ENCODE results near the gene SPATA20. TPM values are rescaled to one million over a fixed set of nuclear protein-coding genes. Genes with fewer than 3 reads are reported as not detected.

Gene SPATA20
- polyA plus RNA-seq, 1 donor = 61.8 TPM

- peaks cover 31% of the 10 kb centered on the region for H3K4me1 ChIP-seq (ENCODE audit: control insufficient read depth, insufficient read depth, low read length)
- H3K4me3 ChIP-seq (ENCODE audit: low read length) = peak overlapping the region; percentile 41
- 79% methylated on average over 5 of the region's 32 CpGs for WGBS (ENCODE audit: insufficient coverage, low lambda C conversion rate)
- no peaks in the 10 kb centered on the region for H3K9me3 ChIP-seq (ENCODE audit: control insufficient read depth, low read depth, low read length)
- H3K27me3 ChIP-seq (ENCODE audit: control insufficient read depth, insufficient read depth, low read length) = no peaks in the 10 kb centered on the region
- H3K27ac ChIP-seq (ENCODE audit: low read length) = peak overlapping the region; percentile 56
- no peak for DNase-seq
- H3K36me3 ChIP-seq (ENCODE audit: control insufficient read depth, insufficient read depth, low read length) = no peaks in the 10 kb centered on the region
Measured at GRCh38 chr17:50508573-50509460, 38.2 kb upstream of the SPATA20 start.

- H3K36me3 ChIP-seq (ENCODE audit: control insufficient read depth, insufficient read depth, low read length) = no peaks in the 10 kb centered on the region
- H3K4me1 ChIP-seq (ENCODE audit: control insufficient read depth, insufficient read depth, low read length) = peaks cover 18% of the 10 kb centered on the region
- no peaks in the 10 kb centered on the region for H3K27me3 ChIP-seq (ENCODE audit: control insufficient read depth, insufficient read depth, low read length)
- no peaks in the 10 kb centered on the region for H3K9me3 ChIP-seq (ENCODE audit: control insufficient read depth, low read depth, low read length)
- H3K4me3 ChIP-seq (ENCODE audit: low read length) = no peak overlapping the region
- peak in 1 of 2 donors; percentile 67 for DNase-seq
- H3K27ac ChIP-seq (ENCODE audit: low read length) = no peak overlapping the region
- WGBS (ENCODE audit: insufficient coverage, low lambda C conversion rate) = no CpG with 5 or more reads among the region's 3 CpGs
Measured at GRCh38 chr17:50511058-50511457, 35.9 kb upstream of the SPATA20 start.

- H3K9me3 ChIP-seq (ENCODE audit: control insufficient read depth, low read depth, low read length) = no peaks in the 10 kb centered on the region
- no peak for DNase-seq
- peaks cover 8% of the 10 kb centered on the region for H3K4me1 ChIP-seq (ENCODE audit: control insufficient read depth, insufficient read depth, low read length)
- 17% methylated on average over 2 of the region's 4 CpGs for WGBS (ENCODE audit: insufficient coverage, low lambda C conversion rate)
- no peaks in the 10 kb centered on the region for H3K36me3 ChIP-seq (ENCODE audit: control insufficient read depth, insufficient read depth, low read length)
- no peak overlapping the region for H3K27ac ChIP-seq (ENCODE audit: low read length)
- no peaks in the 10 kb centered on the region for H3K27me3 ChIP-seq (ENCODE audit: control insufficient read depth, insufficient read depth, low read length)
- H3K4me3 ChIP-seq (ENCODE audit: low read length) = no peak overlapping the region
Measured at GRCh38 chr17:50513495-50513894, 33.5 kb upstream of the SPATA20 start.

GRCh38 chr17:50514388-50514787 lies 32.6 kb upstream of the SPATA20 start:
- H3K27ac ChIP-seq (ENCODE audit: low read length) = no peak overlapping the region

GRCh38 chr17:50514936-50515702 lies 31.9 kb upstream of the SPATA20 start:
- Histone ChIP-seq H3K36me3 (ENCODE audit: control insufficient read depth, insufficient read depth, low read length) (no peaks in the 10 kb centered on the region), H3K4me3 (ENCODE audit: low read length) (no peak overlapping the region), H3K9me3 (ENCODE audit: control insufficient read depth, low read depth, low read length) (no peaks in the 10 kb centered on the region), H3K4me1 (ENCODE audit: control insufficient read depth, insufficient read depth, low read length) (peaks cover 5% of the 10 kb centered on the region), H3K27ac (ENCODE audit: low read length) (no peak overlapping the region), H3K27me3 (ENCODE audit: control insufficient read depth, insufficient read depth, low read length) (no peaks in the 10 kb centered on the region)
- DNase-seq = no peak
- WGBS (ENCODE audit: insufficient coverage, low lambda C conversion rate) = no CpG with 5 or more reads among the region's 6 CpGs

More at GRCh38 chr17:50514388-50514787, 32.6 kb upstream of the SPATA20 start:
- no peaks in the 10 kb centered on the region for H3K9me3 ChIP-seq (ENCODE audit: control insufficient read depth, low read depth, low read length)
- no peak overlapping the region for H3K4me3 ChIP-seq (ENCODE audit: low read length)
- peaks cover 5% of the 10 kb centered on the region for H3K4me1 ChIP-seq (ENCODE audit: control insufficient read depth, insufficient read depth, low read length)
- H3K27me3 ChIP-seq (ENCODE audit: control insufficient read depth, insufficient read depth, low read length) = no peaks in the 10 kb centered on the region
- DNase-seq = no peak
- no CpG with 5 or more reads among the region's 3 CpGs for WGBS (ENCODE audit: insufficient coverage, low lambda C conversion rate)
- H3K36me3 ChIP-seq (ENCODE audit: control insufficient read depth, insufficient read depth, low read length) = no peaks in the 10 kb centered on the region

- Histone ChIP-seq H3K4me3 (ENCODE audit: low read length) (no peak overlapping the region), H3K27me3 (ENCODE audit: control insufficient read depth, insufficient read depth, low read length) (no peaks in the 10 kb centered on the region), H3K27ac (ENCODE audit: low read length) (no peak overlapping the region), H3K36me3 (ENCODE audit: control insufficient read depth, insufficient read depth, low read length) (no peaks in the 10 kb centered on the region), H3K9me3 (ENCODE audit: control insufficient read depth, low read depth, low read length) (no peaks in the 10 kb centered on the region), H3K4me1 (ENCODE audit: control insufficient read depth, insufficient read depth, low read length) (no peaks in the 10 kb centered on the region)
- DNase-seq = no peak
- no CpG with 5 or more reads among the region's 4 CpGs for whole genome bisulfite sequencing (ENCODE audit: insufficient coverage, low lambda C conversion rate)
Measured at GRCh38 chr17:50517011-50517410, 30.0 kb upstream of the SPATA20 start.

GRCh38 chr17:50517504-50518383 lies 29.2 kb upstream of the SPATA20 start:
- Histone ChIP-seq H3K27me3 (ENCODE audit: control insufficient read depth, insufficient read depth, low read length) (no peaks in the 10 kb centered on the region), H3K36me3 (ENCODE audit: control insufficient read depth, insufficient read depth, low read length) (no peaks in the 10 kb centered on the region), H3K27ac (ENCODE audit: low read length) (peak overlapping the region; percentile 4), H3K4me1 (ENCODE audit: control insufficient read depth, insufficient read depth, low read length) (no peaks in the 10 kb centered on the region), H3K9me3 (ENCODE audit: control insufficient read depth, low read depth, low read length) (no peaks in the 10 kb centered on the region), H3K4me3 (ENCODE audit: low read length) (no peak overlapping the region)
- no peak for DNase-seq
- WGBS (ENCODE audit: insufficient coverage, low lambda C conversion rate) = no CpG with 5 or more reads among the region's 8 CpGs

- no CpG with 5 or more reads among the region's 13 CpGs for WGBS (ENCODE audit: insufficient coverage, low lambda C conversion rate)
- Histone ChIP-seq H3K27me3 (ENCODE audit: control insufficient read depth, insufficient read depth, low read length) (no peaks in the 10 kb centered on the region), H3K27ac (ENCODE audit: low read length) (peak overlapping the region; percentile 4), H3K36me3 (ENCODE audit: control insufficient read depth, insufficient read depth, low read length) (no peaks in the 10 kb centered on the region), H3K4me1 (ENCODE audit: control insufficient read depth, insufficient read depth, low read length) (no peaks in the 10 kb centered on the region), H3K4me3 (ENCODE audit: low read length) (no peak overlapping the region), H3K9me3 (ENCODE audit: control insufficient read depth, low read depth, low read length) (no peaks in the 10 kb centered on the region)
- DNase-seq = peak in 1 of 2 donors; percentile 31
Measured at GRCh38 chr17:50518384-50519023, 28.5 kb upstream of the SPATA20 start.

GRCh38 chr17:50519141-50519834 lies 27.7 kb upstream of the SPATA20 start:
- Histone ChIP-seq H3K27ac (ENCODE audit: low read length) (no peak overlapping the region), H3K9me3 (ENCODE audit: control insufficient read depth, low read depth, low read length) (no peaks in the 10 kb centered on the region), H3K27me3 (ENCODE audit: control insufficient read depth, insufficient read depth, low read length) (no peaks in the 10 kb centered on the region), H3K4me3 (ENCODE audit: low read length) (no peak overlapping the region), H3K36me3 (ENCODE audit: control insufficient read depth, insufficient read depth, low read length) (no peaks in the 10 kb centered on the region), H3K4me1 (ENCODE audit: control insufficient read depth, insufficient read depth, low read length) (no peaks in the 10 kb centered on the region)
- WGBS (ENCODE audit: insufficient coverage, low lambda C conversion rate) = no CpG with 5 or more reads among the region's 8 CpGs
- no peak for DNase-seq
